GM18870 (cell line): ENCODE data around the gene FAM131C.
"Not testable (repeated sequence)": the region's sequence is repeated elsewhere in the genome, so short reads cannot be mapped to it uniquely, and the experiment has no call there.

ENCODE experiments used
- ATAC-seq: cut with Tn5 transposase; IDR thresholded peaks from one replicate; pipeline ENCODE4 v1.9.1; 2021; ENCODE audit warnings: moderate library complexity; ENCODE audit not compliant: unreplicated experiment

Gene FAM131C

GRCh38 chr1:16042096-16042495 is 31.4 kb downstream of the FAM131C start:
- ATAC-seq = no peak

- ATAC-seq = no peak
Observed at GRCh38 chr1:16041200-16041599, 32.3 kb downstream of the FAM131C start.

GRCh38 chr1:16039871-16040270 is 33.6 kb downstream of the FAM131C start:
- not testable (repeated sequence) for ATAC-seq

GRCh38 chr1:16038620-16038912 is 34.9 kb downstream of the FAM131C start:
- ATAC-seq = no peak

GRCh38 chr1:16036461-16036860 is 37.0 kb downstream of the FAM131C start:
- not testable (repeated sequence) for ATAC-seq

- not testable (repeated sequence) for ATAC-seq
Observed at GRCh38 chr1:16033103-16033632, 40.3 kb downstream of the FAM131C start.

GRCh38 chr1:16032388-16033102 is 40.9 kb downstream of the FAM131C start:
- ATAC-seq = no peak

- ATAC-seq = no peak
Observed at GRCh38 chr1:16031551-16031950, 41.9 kb downstream of the FAM131C start.

GRCh38 chr1:16029288-16029687 is 44.2 kb downstream of the FAM131C start:
- no peak for ATAC-seq

- ATAC-seq = not testable (repeated sequence)
Observed at GRCh38 chr1:16029003-16029268, 44.5 kb downstream of the FAM131C start.

GRCh38 chr1:16028237-16029002 is 45.0 kb downstream of the FAM131C start:
- no peak for ATAC-seq

GRCh38 chr1:16026723-16027484 is 46.5 kb downstream of the FAM131C start:
- ATAC-seq = no peak

GRCh38 chr1:16026302-16026701 is 47.1 kb downstream of the FAM131C start:
- not testable (repeated sequence) for ATAC-seq

GRCh38 chr1:16023050-16023653 is 50.3 kb downstream of the FAM131C start:
- ATAC-seq = no peak

GRCh38 chr1:16022393-16022792 is 51.1 kb downstream of the FAM131C start:
- ATAC-seq = no peak

- no peak for ATAC-seq
Observed at GRCh38 chr1:16021681-16022080, 51.8 kb downstream of the FAM131C start, which contains the start of gene CLCNKA. Gene CLCNKA (plus strand): TSS chr1:16022036. CDS start chr1:16022620, 584 bp downstream.

- ATAC-seq = not testable (repeated sequence)
Observed at GRCh38 chr1:16020878-16021277, 52.6 kb downstream of the FAM131C start.

GRCh38 chr1:16020325-16020724 is 53.1 kb downstream of the FAM131C start:
- no peak for ATAC-seq

- ATAC-seq = no peak
Observed at GRCh38 chr1:16019644-16020277, 53.7 kb downstream of the FAM131C start.

GRCh38 chr1:16018749-16019643 is 54.5 kb downstream of the FAM131C start:
- no peak for ATAC-seq
